COR-L47 (cell line): ENCODE measurements around the gene DLX1.
"Not testable (repeated sequence)": the region's sequence is repeated elsewhere in the genome, so short reads cannot be mapped to it uniquely, and the experiment has no call there.

ENCODE experiments used
- DNase-seq: peaks from one replicate; lab custom pipeline; 2025; lab: John Stamatoyannopoulos, UW

The DLX1 gene

DNA sequence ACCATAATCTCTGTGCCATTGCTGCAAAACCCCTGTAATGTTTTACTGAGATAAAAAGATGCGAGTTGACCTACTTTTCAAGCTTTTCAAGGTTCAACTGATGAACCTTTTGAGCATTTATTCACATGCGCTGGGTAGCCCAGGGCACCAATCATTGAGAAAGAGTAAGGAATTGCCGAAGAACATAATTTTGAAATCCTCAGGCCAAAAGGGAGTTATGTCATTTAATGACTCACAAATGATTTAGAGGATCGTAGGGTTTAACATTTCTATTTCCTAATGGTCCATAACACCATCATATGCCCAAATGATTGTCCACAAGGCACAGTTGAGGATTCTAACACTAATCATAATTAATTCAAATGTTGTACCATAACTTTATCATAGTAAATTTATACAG, 20.2 kb upstream of the DLX1 start:
- no peak for DNase-seq

GRCh38 chr2:172066394-172066886, 18.9 kb upstream of the DLX1 start:
- peak; percentile 52 for DNase-seq

- DNase-seq, result not testable (repeated sequence)
Measured at GRCh38 chr2:172067905-172068304, 17.4 kb upstream of the DLX1 start.

- no peak for DNase-seq
Measured at GRCh38 chr2:172070936-172071335, 14.4 kb upstream of the DLX1 start.

- peak; percentile 72 for DNase-seq
Measured at GRCh38 chr2:172072303-172072702, 13.0 kb upstream of the DLX1 start.

- DNase-seq, result no peak
Measured at GRCh38 chr2:172072706-172073105, 12.6 kb upstream of the DLX1 start.

DNA sequence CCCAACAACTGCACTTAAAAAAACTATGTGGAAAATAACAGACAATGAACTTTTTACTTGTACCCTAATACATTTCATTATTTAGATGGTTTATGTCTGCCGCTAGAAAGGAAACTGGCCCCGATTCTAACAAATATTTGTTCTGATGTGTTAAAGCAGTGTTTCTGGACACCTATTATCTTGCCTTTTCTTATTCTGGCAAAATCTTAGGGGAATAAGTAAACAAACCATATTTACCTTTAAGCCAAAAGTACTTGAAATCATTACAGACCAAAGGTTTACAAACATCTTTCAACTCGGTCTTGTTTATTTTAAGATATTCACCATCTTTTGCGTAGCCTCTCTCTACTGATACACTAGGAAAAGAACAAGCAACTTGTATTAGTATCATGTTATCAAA, 11.8 kb upstream of the DLX1 start:
- no peak for DNase-seq

DNA sequence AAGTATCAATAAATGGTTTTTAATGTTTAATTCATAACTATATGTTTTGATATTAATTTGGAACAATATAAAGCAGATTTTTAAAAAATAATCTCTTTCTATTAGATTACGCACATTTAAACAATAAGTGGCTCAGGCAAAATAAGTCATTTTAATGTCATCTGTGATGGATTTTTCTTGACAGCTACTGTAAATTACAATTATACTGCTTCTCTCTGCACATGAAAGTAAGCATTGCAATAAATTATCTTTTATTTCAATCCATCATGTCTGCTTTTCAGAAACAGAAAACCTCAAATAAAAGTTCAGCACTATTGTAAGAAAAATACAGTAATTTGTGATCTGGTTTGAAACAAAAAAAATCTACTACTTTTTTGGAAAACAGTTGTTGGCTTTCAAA, 11.1 kb upstream of the DLX1 start:
- no peak for DNase-seq

DNA sequence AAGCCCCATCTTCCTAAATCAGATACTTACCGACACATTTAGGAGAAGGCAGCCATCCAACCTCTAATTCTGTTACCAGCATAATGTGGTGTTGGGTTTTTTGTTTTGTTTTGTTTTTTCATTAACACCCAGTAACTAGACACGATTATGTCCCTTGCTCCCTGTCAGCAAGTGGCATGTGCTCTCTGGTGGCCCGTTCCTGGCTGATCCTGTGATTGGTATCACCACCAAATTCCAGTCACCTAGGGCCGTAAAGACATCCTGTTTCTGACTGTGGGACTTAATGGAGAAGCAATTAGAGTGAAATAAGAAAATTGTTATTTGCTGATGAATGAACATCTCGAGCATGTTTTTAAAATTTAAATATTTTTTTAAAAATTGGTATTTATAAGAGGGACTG, 5.9 kb upstream of the DLX1 start:
- no peak for DNase-seq

- DNase-seq, result no peak
Measured at GRCh38 chr2:172079838-172080640, 5.3 kb upstream of the DLX1 start.

DNA sequence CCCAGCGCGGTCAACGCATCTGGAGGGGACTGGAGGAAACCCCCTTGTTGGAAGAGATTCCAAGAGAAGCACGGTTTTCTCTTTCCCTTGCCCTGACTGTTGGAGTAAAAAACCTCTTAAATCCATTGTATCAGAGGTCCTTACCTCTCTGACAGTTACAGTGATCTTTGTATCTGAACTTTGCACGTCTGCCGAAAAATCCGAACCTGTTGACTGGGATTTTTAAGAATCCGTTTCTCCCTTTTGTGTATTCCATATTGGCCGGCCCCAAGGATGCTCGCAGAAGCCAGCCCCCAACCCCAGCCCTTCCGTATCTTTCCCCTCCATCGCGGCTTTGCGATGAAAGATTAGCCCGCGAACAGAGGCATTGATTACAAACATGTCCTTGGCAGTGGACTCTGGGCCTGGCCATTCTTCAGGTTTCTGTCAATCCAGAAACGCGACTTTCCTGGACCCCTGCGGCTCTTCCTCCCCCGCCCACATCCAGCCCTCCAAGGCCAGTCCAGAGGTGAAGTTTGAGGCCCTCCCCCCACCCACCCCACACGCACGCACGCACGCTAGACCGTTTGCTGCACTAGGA, 4.6 kb upstream of the DLX1 start:
- no peak for DNase-seq

- DNase-seq, result no peak
Measured at GRCh38 chr2:172081221-172082022, 3.9 kb upstream of the DLX1 start.

GRCh38 chr2:172082105-172082943, 3.0 kb upstream of the DLX1 start:
- DNase-seq, result no peak

DNA sequence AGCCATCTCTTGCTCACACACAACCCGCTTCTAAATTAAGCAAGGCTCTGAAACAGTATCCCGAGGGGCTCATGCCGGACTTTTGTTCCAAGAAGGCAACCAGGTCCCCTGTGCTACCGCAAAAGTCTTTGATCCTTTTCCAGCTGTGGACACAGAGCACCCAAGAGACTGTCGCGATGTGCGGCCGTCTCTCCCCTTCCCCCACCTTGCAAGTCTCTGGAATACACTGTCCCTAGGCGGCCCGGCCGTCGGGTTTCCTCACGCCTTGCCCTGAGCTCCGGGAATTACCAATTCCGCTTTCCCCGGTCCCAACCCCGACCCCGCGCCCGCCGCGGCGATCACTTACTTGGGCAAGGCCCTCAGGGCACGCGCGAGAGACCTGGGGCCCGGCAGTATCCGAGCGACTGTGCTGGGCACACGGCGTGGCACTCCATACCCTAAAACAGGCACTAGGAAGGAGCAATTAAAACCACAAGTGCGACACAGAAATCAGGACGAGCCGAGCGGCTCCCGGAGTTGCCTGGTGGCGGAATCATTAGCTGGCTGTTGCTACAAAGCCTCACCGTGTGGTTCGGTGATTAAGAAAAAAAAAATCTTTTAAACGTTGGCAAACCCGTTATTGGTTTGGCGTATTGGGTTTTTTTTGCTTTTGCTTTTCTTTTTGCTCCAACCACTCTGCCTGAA, 2.2 kb upstream of the DLX1 start:
- DNase-seq, result no peak

- peak; percentile 78 for DNase-seq
Measured at GRCh38 chr2:172083628-172084394, 1.5 kb upstream of the DLX1 start.

- DNase-seq, result no peak
Measured at GRCh38 chr2:172084395-172084644, 987 bp upstream of the DLX1 start.

DNA sequence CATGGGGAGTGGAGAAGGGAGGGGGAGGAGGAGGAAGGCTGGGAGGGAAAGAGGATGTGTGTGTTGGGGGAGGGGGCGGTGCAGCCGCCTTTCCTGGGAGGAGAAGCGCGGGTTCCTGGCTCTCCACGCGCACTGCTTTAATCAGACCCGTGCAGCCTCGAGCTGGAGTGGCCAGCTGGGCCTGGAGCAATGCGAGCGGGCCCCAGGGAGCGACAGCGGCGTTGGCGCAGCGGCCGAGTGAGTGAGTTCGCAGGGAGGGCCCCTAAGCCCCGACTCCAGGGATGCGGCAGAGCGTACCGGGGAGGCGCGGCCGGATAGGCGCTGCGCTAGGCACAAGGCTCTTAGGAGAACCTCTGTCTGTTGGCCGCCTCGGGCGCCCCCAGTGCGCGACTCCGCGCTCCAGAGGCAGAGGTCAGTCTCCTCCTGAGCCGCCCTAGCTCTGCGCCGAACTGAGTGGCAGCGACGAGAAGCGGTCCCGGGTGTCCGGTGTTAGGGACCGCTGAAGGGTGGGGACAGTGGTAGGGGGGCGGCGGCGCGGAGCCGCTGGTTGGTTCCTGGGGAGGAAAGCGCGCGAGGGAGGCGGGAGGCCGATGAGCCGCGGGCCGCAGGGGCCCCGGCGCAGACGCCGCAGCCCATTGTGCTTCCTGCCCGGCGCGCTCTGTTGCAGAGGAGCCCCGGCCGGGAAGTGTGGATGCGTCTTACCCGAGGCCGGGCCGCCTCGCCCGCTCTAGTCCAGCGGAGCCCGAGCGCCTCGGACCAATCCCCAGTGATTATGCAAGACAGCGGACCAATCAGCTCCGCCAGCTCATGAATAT, 455 bp upstream of the DLX1 start:
- peak; percentile 97 for DNase-seq

GRCh38 chr2:172086241-172087206, 1.2 kb downstream of the DLX1 start:
- DNase-seq, result peak; percentile 70
